ENCODE measurements around the gene CMTM6.

The CMTM6 gene

GRCh38 chr3:32510075-32510724 is 7.5 kb upstream of the CMTM6 start:
- Mint-ChIP-seq H3K27me3 (no peaks in the 10 kb centered on the region), H3K9me3 (no peaks in the 10 kb centered on the region), H3K4me1 (no peaks in the 10 kb centered on the region), H3K27ac (no peak overlapping the region), H3K36me3 (ENCODE audit: low read depth) (no peaks in the 10 kb centered on the region), H3K4me3 (no peak overlapping the region)
- ATAC-seq (peak; percentile 93), DNase-seq (peak; percentile 59)

GRCh38 chr3:32508711-32509110 is 6.1 kb upstream of the CMTM6 start:
- H3K9me3 Mint-ChIP-seq: no peaks in the 10 kb centered on the region
- H3K4me3 Mint-ChIP-seq: no peak overlapping the region
- ATAC-seq: no peak
- no peaks in the 10 kb centered on the region for H3K27me3 Mint-ChIP-seq
- H3K27ac Mint-ChIP-seq: no peak overlapping the region
- no peaks in the 10 kb centered on the region for H3K4me1 Mint-ChIP-seq
- DNase-seq: no peak
- no peaks in the 10 kb centered on the region for H3K36me3 Mint-ChIP-seq (ENCODE audit: low read depth)

- Mint-ChIP-seq H3K4me3 (no peak overlapping the region), H3K27ac (no peak overlapping the region), H3K4me1 (peaks cover 12% of the 10 kb centered on the region), H3K9me3 (no peaks in the 10 kb centered on the region), H3K36me3 (ENCODE audit: low read depth) (no peaks in the 10 kb centered on the region), H3K27me3 (no peaks in the 10 kb centered on the region)
- no peak for DNase-seq
- ATAC-seq: no peak
Observed at GRCh38 chr3:32506466-32506865, 3.8 kb upstream of the CMTM6 start.

- peak overlapping the region; percentile 85 for H3K27ac Mint-ChIP-seq
- no peaks in the 10 kb centered on the region for H3K27me3 Mint-ChIP-seq
- no peak for DNase-seq
- H3K4me3 Mint-ChIP-seq: peak overlapping the region; percentile 99
- no peak for ATAC-seq
- peaks cover 38% of the 10 kb centered on the region for H3K4me1 Mint-ChIP-seq
- H3K9me3 Mint-ChIP-seq: no peaks in the 10 kb centered on the region
- H3K36me3 Mint-ChIP-seq (ENCODE audit: low read depth): no peaks in the 10 kb centered on the region
Observed at GRCh38 chr3:32502946-32503286, 264 bp upstream of the CMTM6 start.

GRCh38 chr3:32501783-32502117 is 902 bp downstream of the CMTM6 start:
- peaks cover 4% of the 10 kb centered on the region for H3K36me3 Mint-ChIP-seq (ENCODE audit: low read depth)
- no peak for DNase-seq
- H3K4me1 Mint-ChIP-seq: peaks cover 43% of the 10 kb centered on the region
- H3K27me3 Mint-ChIP-seq: no peaks in the 10 kb centered on the region
- H3K9me3 Mint-ChIP-seq: no peaks in the 10 kb centered on the region
- H3K27ac Mint-ChIP-seq: peak overlapping the region; percentile 85
- peak overlapping the region; percentile 99 for H3K4me3 Mint-ChIP-seq
- no peak for ATAC-seq

- Mint-ChIP-seq H3K4me1 (peaks cover 49% of the 10 kb centered on the region), H3K36me3 (ENCODE audit: low read depth) (peaks cover 7% of the 10 kb centered on the region)
- no peak for DNase-seq
Observed at GRCh38 chr3:32500880-32501782, 1.5 kb downstream of the CMTM6 start.

GRCh38 chr3:32500231-32500630 is 2.4 kb downstream of the CMTM6 start:
- peaks cover 9% of the 10 kb centered on the region for H3K36me3 Mint-ChIP-seq (ENCODE audit: low read depth)
- H3K9me3 Mint-ChIP-seq: no peaks in the 10 kb centered on the region
- H3K4me1 Mint-ChIP-seq: peaks cover 56% of the 10 kb centered on the region
- DNase-seq: no peak
- no peaks in the 10 kb centered on the region for H3K27me3 Mint-ChIP-seq
- no peak for ATAC-seq
- no peak overlapping the region for H3K27ac Mint-ChIP-seq
- peak overlapping the region; percentile 33 for H3K4me3 Mint-ChIP-seq

More at GRCh38 chr3:32500880-32501782, 1.5 kb downstream of the CMTM6 start:
- no peaks in the 10 kb centered on the region for H3K9me3 Mint-ChIP-seq
- H3K27me3 Mint-ChIP-seq: no peaks in the 10 kb centered on the region
- no peak for ATAC-seq
- H3K4me3 Mint-ChIP-seq: peak overlapping the region; percentile 99
- peak overlapping the region; percentile 85 for H3K27ac Mint-ChIP-seq

GRCh38 chr3:32499585-32499984 is 3.1 kb downstream of the CMTM6 start:
- ATAC-seq (no peak), DNase-seq (no peak)
- no peaks in the 10 kb centered on the region for H3K27me3 Mint-ChIP-seq
- no peak overlapping the region for H3K4me3 Mint-ChIP-seq
- peaks cover 56% of the 10 kb centered on the region for H3K4me1 Mint-ChIP-seq
- no peak overlapping the region for H3K27ac Mint-ChIP-seq
- no peaks in the 10 kb centered on the region for H3K9me3 Mint-ChIP-seq
- H3K36me3 Mint-ChIP-seq (ENCODE audit: low read depth): peaks cover 9% of the 10 kb centered on the region

GRCh38 chr3:32498992-32499391 is 3.7 kb downstream of the CMTM6 start:
- Mint-ChIP-seq H3K4me1 (peaks cover 56% of the 10 kb centered on the region), H3K36me3 (ENCODE audit: low read depth) (peaks cover 9% of the 10 kb centered on the region), H3K9me3 (no peaks in the 10 kb centered on the region), H3K27me3 (no peaks in the 10 kb centered on the region), H3K4me3 (no peak overlapping the region), H3K27ac (no peak overlapping the region)
- ATAC-seq (no peak), DNase-seq (no peak)

GRCh38 chr3:32498252-32498651 is 4.4 kb downstream of the CMTM6 start:
- Mint-ChIP-seq H3K27me3 (no peaks in the 10 kb centered on the region), H3K27ac (peak overlapping the region; percentile 36), H3K4me3 (no peak overlapping the region), H3K9me3 (no peaks in the 10 kb centered on the region), H3K36me3 (ENCODE audit: low read depth) (peaks cover 9% of the 10 kb centered on the region), H3K4me1 (peaks cover 55% of the 10 kb centered on the region)
- DNase-seq (no peak), ATAC-seq (no peak)

GRCh38 chr3:32495609-32496008 is 7.0 kb downstream of the CMTM6 start:
- H3K9me3 Mint-ChIP-seq: no peaks in the 10 kb centered on the region
- peaks cover 9% of the 10 kb centered on the region for H3K36me3 Mint-ChIP-seq (ENCODE audit: low read depth)
- no peak for DNase-seq
- ATAC-seq: no peak
- no peaks in the 10 kb centered on the region for H3K27me3 Mint-ChIP-seq
- H3K27ac Mint-ChIP-seq: peak overlapping the region; percentile 56
- no peak overlapping the region for H3K4me3 Mint-ChIP-seq
- H3K4me1 Mint-ChIP-seq: peaks cover 36% of the 10 kb centered on the region

- H3K9me3 Mint-ChIP-seq: no peaks in the 10 kb centered on the region
- peaks cover 9% of the 10 kb centered on the region for H3K36me3 Mint-ChIP-seq (ENCODE audit: low read depth)
- no peak for ATAC-seq
- no peaks in the 10 kb centered on the region for H3K27me3 Mint-ChIP-seq
- no peak overlapping the region for H3K4me3 Mint-ChIP-seq
- H3K4me1 Mint-ChIP-seq: peaks cover 31% of the 10 kb centered on the region
- peak overlapping the region; percentile 56 for H3K27ac Mint-ChIP-seq
- no peak for DNase-seq
Observed at GRCh38 chr3:32495085-32495484, 7.6 kb downstream of the CMTM6 start.

GRCh38 chr3:32493437-32494414 is 8.9 kb downstream of the CMTM6 start:
- DNase-seq (no peak), ATAC-seq (peak; percentile 63)
- peaks cover 10% of the 10 kb centered on the region for H3K36me3 Mint-ChIP-seq (ENCODE audit: low read depth)
- H3K4me3 Mint-ChIP-seq: no peak overlapping the region
- peaks cover 24% of the 10 kb centered on the region for H3K4me1 Mint-ChIP-seq
- H3K27ac Mint-ChIP-seq: no peak overlapping the region
- H3K27me3 Mint-ChIP-seq: no peaks in the 10 kb centered on the region
- H3K9me3 Mint-ChIP-seq: no peaks in the 10 kb centered on the region

- DNase-seq: no peak
- peaks cover 18% of the 10 kb centered on the region for H3K4me1 Mint-ChIP-seq
- H3K27ac Mint-ChIP-seq: no peak overlapping the region
Observed at GRCh38 chr3:32492684-32493436, 9.8 kb downstream of the CMTM6 start.

More at GRCh38 chr3:32492684-32493436, 9.8 kb downstream of the CMTM6 start:
- no peak for ATAC-seq
- Mint-ChIP-seq H3K4me3 (no peak overlapping the region), H3K9me3 (no peaks in the 10 kb centered on the region), H3K27me3 (no peaks in the 10 kb centered on the region), H3K36me3 (ENCODE audit: low read depth) (peaks cover 18% of the 10 kb centered on the region)
